Liver (tissue), 3 donors: ENCODE data around the gene CACNA1I.

Experiments
- CTCF ChIP-seq: fragments of 150-350 bp; IDR thresholded peaks from 2 replicates; pipeline ENCODE4 v1.5.1; 2017; ENCODE audit warnings: improper control_type of control experiment, low read depth, low read length; ENCODE audit not compliant: missing input control
- EGR1 ChIP-seq, 2 donors: IDR thresholded peaks; 2 replicates each; pipeline ENCODE4 v1.6.1; 2016 to 2018; ENCODE audit warnings: antibody characterized with exemption in 2 of 2, low read depth in 2 of 2
- FOXA1 ChIP-seq: IDR thresholded peaks from 2 replicates; pipeline ENCODE4 v1.6.1; 2016; ENCODE audit warnings: antibody characterized with exemption
- GABPA ChIP-seq, 2 donors: IDR thresholded peaks in 1 of 2; conservative IDR thresholded peaks in 1 of 2; 2 replicates each; pipeline ENCODE4 v1.6.1; 2016; ENCODE audit warnings: antibody characterized with exemption in 2 of 2, mild to moderate bottlenecking in 1 of 2, moderate library complexity in 1 of 2
- JUND ChIP-seq, 2 donors: IDR thresholded peaks; 2 replicates each; pipeline ENCODE4 v1.6.1; 2016; ENCODE audit warnings: antibody characterized with exemption in 2 of 2
- RAD21 ChIP-seq, 2 donors: IDR thresholded peaks; 2 replicates each; pipeline ENCODE4 v1.6.1; 2016; ENCODE audit warnings: antibody characterized with exemption in 2 of 2, mild to moderate bottlenecking in 2 of 2
- REST ChIP-seq: IDR thresholded peaks from 2 replicates; pipeline ENCODE4 v1.6.1; 2016; ENCODE audit warnings: antibody characterized with exemption, mild to moderate bottlenecking
- SP1 ChIP-seq: IDR thresholded peaks from 2 replicates; pipeline ENCODE4 v1.6.1; 2018; ENCODE audit warnings: antibody characterized with exemption, mild to moderate bottlenecking
- TAF1 ChIP-seq: conservative IDR thresholded peaks from 2 replicates; pipeline ENCODE4 v1.6.1; 2016; ENCODE audit warnings: antibody characterized with exemption, mild to moderate bottlenecking
- YY1 ChIP-seq: IDR thresholded peaks from 2 replicates; pipeline ENCODE4 v1.6.1; 2016; ENCODE audit warnings: antibody characterized with exemption, mild to moderate bottlenecking
- TF ChIP-seq, protein P1 (sequence below): IDR thresholded peaks from 2 replicates; pipeline ENCODE4 v1.6.1; 2016; ENCODE audit warnings: antibody characterized with exemption
- TF ChIP-seq, protein P2 (sequence below): IDR thresholded peaks from 2 replicates; pipeline ENCODE4 v1.6.1; 2016; ENCODE audit warnings: antibody characterized with exemption
- TF ChIP-seq, protein P3 (sequence below): IDR thresholded peaks from 2 replicates; pipeline ENCODE4 v1.6.1; 2016; ENCODE audit warnings: antibody characterized with exemption
- donor health status: healthy.
- donor health status: healthy.

- TF ChIP-seq, protein P1, sequence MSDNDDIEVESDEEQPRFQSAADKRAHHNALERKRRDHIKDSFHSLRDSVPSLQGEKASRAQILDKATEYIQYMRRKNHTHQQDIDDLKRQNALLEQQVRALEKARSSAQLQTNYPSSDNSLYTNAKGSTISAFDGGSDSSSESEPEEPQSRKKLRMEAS = no peak
- TF ChIP-seq CTCF (no peak), TAF1 (no peak), YY1 (no peak), RAD21 (IDR thresholded peaks at IDR 0.05) (no peak), GABPA (IDR thresholded peaks at IDR 0.05 in 1 of 2, conservative IDR thresholded peaks at IDR 0.05 in 1 of 2) (no peak), REST (no peak), JUND (IDR thresholded peaks at IDR 0.05) (no peak), SP1 (no peak), EGR1 (IDR thresholded peaks at IDR 0.05; ENCODE audit: low read depth in 2 of 2) (no peak), FOXA1 (no peak)
- TF ChIP-seq, protein P2, sequence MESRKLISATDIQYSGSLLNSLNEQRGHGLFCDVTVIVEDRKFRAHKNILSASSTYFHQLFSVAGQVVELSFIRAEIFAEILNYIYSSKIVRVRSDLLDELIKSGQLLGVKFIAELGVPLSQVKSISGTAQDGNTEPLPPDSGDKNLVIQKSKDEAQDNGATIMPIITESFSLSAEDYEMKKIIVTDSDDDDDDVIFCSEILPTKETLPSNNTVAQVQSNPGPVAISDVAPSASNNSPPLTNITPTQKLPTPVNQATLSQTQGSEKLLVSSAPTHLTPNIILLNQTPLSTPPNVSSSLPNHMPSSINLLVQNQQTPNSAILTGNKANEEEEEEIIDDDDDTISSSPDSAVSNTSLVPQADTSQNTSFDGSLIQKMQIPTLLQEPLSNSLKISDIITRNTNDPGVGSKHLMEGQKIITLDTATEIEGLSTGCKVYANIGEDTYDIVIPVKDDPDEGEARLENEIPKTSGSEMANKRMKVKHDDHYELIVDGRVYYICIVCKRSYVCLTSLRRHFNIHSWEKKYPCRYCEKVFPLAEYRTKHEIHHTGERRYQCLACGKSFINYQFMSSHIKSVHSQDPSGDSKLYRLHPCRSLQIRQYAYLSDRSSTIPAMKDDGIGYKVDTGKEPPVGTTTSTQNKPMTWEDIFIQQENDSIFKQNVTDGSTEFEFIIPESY = no peak
- TF ChIP-seq, protein P3, sequence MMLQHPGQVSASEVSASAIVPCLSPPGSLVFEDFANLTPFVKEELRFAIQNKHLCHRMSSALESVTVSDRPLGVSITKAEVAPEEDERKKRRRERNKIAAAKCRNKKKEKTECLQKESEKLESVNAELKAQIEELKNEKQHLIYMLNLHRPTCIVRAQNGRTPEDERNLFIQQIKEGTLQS = no peak
Measured at GRCh38 chr22:39596601-39597000, 26.0 kb downstream of the CACNA1I start.
